Liver (tissue), 3 donors: ENCODE results near the gene PKHD1.

Experiments
- CTCF ChIP-seq: fragments of 150-350 bp; IDR thresholded peaks from 2 replicates; pipeline ENCODE4 v1.5.1; 2017; ENCODE audit warnings: improper control_type of control experiment, low read depth, low read length; ENCODE audit not compliant: missing input control
- HNF4G ChIP-seq: IDR thresholded peaks from 2 replicates; pipeline ENCODE4 v1.6.1; 2016; ENCODE audit warnings: antibody characterized with exemption
- JUND ChIP-seq, 2 donors: IDR thresholded peaks; 2 replicates each; pipeline ENCODE4 v1.6.1; 2016; ENCODE audit warnings: antibody characterized with exemption in 2 of 2
- MAX ChIP-seq: IDR thresholded peaks from 2 replicates; pipeline ENCODE4 v1.6.1; 2016; ENCODE audit warnings: antibody characterized with exemption
- NR2F2 ChIP-seq: IDR thresholded peaks from 2 replicates; pipeline ENCODE4 v1.6.1; 2016; ENCODE audit warnings: antibody characterized with exemption
- REST ChIP-seq: IDR thresholded peaks from 2 replicates; pipeline ENCODE4 v1.6.1; 2016; ENCODE audit warnings: antibody characterized with exemption, mild to moderate bottlenecking
- RXRA ChIP-seq, 2 donors: IDR thresholded peaks; 2 replicates each; pipeline ENCODE4 v1.6.1; 2017 to 2018; ENCODE audit warnings: antibody characterized with exemption in 2 of 2, mild to moderate bottlenecking in 1 of 2
- TAF1 ChIP-seq: conservative IDR thresholded peaks from 2 replicates; pipeline ENCODE4 v1.6.1; 2016; ENCODE audit warnings: antibody characterized with exemption, mild to moderate bottlenecking
- YY1 ChIP-seq: IDR thresholded peaks from 2 replicates; pipeline ENCODE4 v1.6.1; 2016; ENCODE audit warnings: antibody characterized with exemption, mild to moderate bottlenecking
- ZBTB33 ChIP-seq: IDR thresholded peaks from 2 replicates; pipeline ENCODE4 v1.6.1; 2016; ENCODE audit warnings: antibody characterized with exemption
- donor health status: healthy.
- donor health status: healthy.

GRCh38 chr6:52132292-52132691 is 44.9 kb upstream of the PKHD1 start:
- no peak for TF ChIP-seq CTCF
- TF ChIP-seq TAF1, result no peak
- no peak for TF ChIP-seq HNF4G
- no peak for TF ChIP-seq ZBTB33
- TF ChIP-seq JUND (IDR thresholded peaks at IDR 0.05), result no peak
- TF ChIP-seq REST, result no peak
- no peak for TF ChIP-seq YY1
- no peak for TF ChIP-seq MAX
- TF ChIP-seq RXRA (IDR thresholded peaks at IDR 0.05), result no peak
- no peak for TF ChIP-seq NR2F2
